Thyroid gland (tissue), 4 donors: Measurements from ENCODE around the gene CRTAC1. TPM values are rescaled to one million over a fixed set of nuclear protein-coding genes. Genes with fewer than 3 reads are reported as not detected.

Experiments
- DNase-seq, 2 donors: peaks; one replicate each; pipeline ENCODE4 v3.0.0-alpha.2; 2019
- H3K27ac ChIP-seq, 3 donors: fragments of 200-600 bp; sonication (generic); 1 replicate in 2 of 3; 2 replicates in 1 of 3; pipeline ENCODE4 v1.5.1; 2016 to 2019; ENCODE audit warnings: mild to moderate bottlenecking in 1 of 3, moderate library complexity in 1 of 3
- H3K27me3 ChIP-seq: fragments of 200-600 bp; sonication (generic); one replicate; pipeline ENCODE4 v1.5.1; 2019
- H3K36me3 ChIP-seq, 2 donors: fragments of 200-600 bp; sonication (generic); one replicate each; pipeline ENCODE4 v1.5.1; 2016 to 2019
- H3K4me1 ChIP-seq, 2 donors: fragments of 200-600 bp; sonication (generic); one replicate each; pipeline ENCODE4 v1.5.1; 2017 to 2019
- H3K4me3 ChIP-seq, 3 donors: fragments of 200-600 bp; sonication (generic); replicated peaks in 1 of 3; 1 replicate in 2 of 3; 2 replicates in 1 of 3; pipeline ENCODE4 v1.5.1; 2016; ENCODE audit warnings: mild to moderate bottlenecking in 1 of 3
- H3K9me3 ChIP-seq: fragments of 200-600 bp; sonication (generic); one replicate; pipeline ENCODE4 v1.5.1; 2017
- CTCF ChIP-seq, 6 experiments: fragments of 200-600 bp in 3 of 6; fragments of 450-650 bp in 3 of 6; sonication (generic) in 3 of 6; IDR thresholded peaks; one replicate each; pipeline ENCODE4 v1.5.1; 2016 to 2019; ENCODE audit warnings: antibody characterized with exemption in 6 of 6, mild to moderate bottlenecking in 2 of 6, inconsistent platforms in 1 of 6, moderate library complexity in 1 of 6
- POLR2A ChIP-seq, 2 donors: fragments of 450-650 bp; IDR thresholded peaks; one replicate each; pipeline ENCODE4 v1.6.1; 2017; ENCODE audit warnings: antibody characterized with exemption in 2 of 2, mild to moderate bottlenecking in 2 of 2, moderate library complexity in 1 of 2
- WGBS, 2 donors: methylation state at CpG; one replicate each; pipeline ENCODE4 v1.1.5; 2017; 5-methylcytosine and 5-hydroxymethylcytosine counted together
- intact Hi-C: fragments of 100-400 bp; cut with DNase I; formaldehyde crosslinking; loops from one replicate; pipeline ENCODE4 v1.15.1; 2023
- small RNA-seq: library from RNA; depleted of rRNA; stranded (forward); fragments of <200 nt; gene quantifications from one replicate; pipeline ENCODE3, GENCODE V24; 2016
- total RNA-seq, 4 donors: library from RNA; depleted of rRNA; stranded (reverse); fragments of >200 nt; gene quantifications; one replicate each; pipeline ENCODE4 v1.2.3, GENCODE V29; 2016

Gene CRTAC1
- total RNA-seq, 4 donors from 2014 or later, result 2.6 to 7.3 (median 3.7) TPM

- no peak overlapping the region for H3K4me3 ChIP-seq
- DNase-seq, result peak in 1 of 2 donors; percentile 9
- H3K36me3 ChIP-seq, result no peaks in the 10 kb centered on the region
- 70 to 80% methylated on average over 9 of the region's 9 CpGs for WGBS, 2 donors
- H3K4me1 ChIP-seq, result peaks cover 12 to 34% of the 10 kb centered on the region in 2 donors
- TF ChIP-seq CTCF (IDR thresholded peaks at IDR 0.05), result no peak
- no peak for TF ChIP-seq POLR2A (IDR thresholded peaks at IDR 0.05)
- intact Hi-C loops, result no loop called here
- H3K9me3 ChIP-seq, result no peaks in the 10 kb centered on the region
- H3K27me3 ChIP-seq, result no peaks in the 10 kb centered on the region
- H3K27ac ChIP-seq, result peak overlapping the region in 1 of 3 donors; percentile 5
These were observed 208.9 kb downstream of the CRTAC1 start for GRCh38 chr10:97821308-97822038.

- peaks cover 12 to 34% of the 10 kb centered on the region in 2 donors for H3K4me1 ChIP-seq
- no peak for DNase-seq
- H3K27ac ChIP-seq, result no peak overlapping the region
- WGBS, 2 donors, result 92 to 93% methylated on average over 8 of the region's 8 CpGs
- intact Hi-C loops, result no loop called here
- H3K36me3 ChIP-seq, result no peaks in the 10 kb centered on the region
- H3K4me3 ChIP-seq, result no peak overlapping the region
- no peaks in the 10 kb centered on the region for H3K27me3 ChIP-seq
- H3K9me3 ChIP-seq, result no peaks in the 10 kb centered on the region
- TF ChIP-seq POLR2A (IDR thresholded peaks at IDR 0.05) (no peak), CTCF (IDR thresholded peaks at IDR 0.05) (no peak)
These were observed 210.2 kb downstream of the CRTAC1 start for GRCh38 chr10:97820096-97820704.

- peaks cover 12 to 34% of the 10 kb centered on the region in 2 donors for H3K4me1 ChIP-seq
These were observed 211.8 kb downstream of the CRTAC1 start for GRCh38 chr10:97818572-97818971.

GRCh38 chr10:97816609-97817008 lies 213.8 kb downstream of the CRTAC1 start:
- H3K27ac ChIP-seq, result no peak overlapping the region
- no peaks in the 10 kb centered on the region for H3K27me3 ChIP-seq
- H3K4me1 ChIP-seq, result peaks cover 12 to 23% of the 10 kb centered on the region in 2 donors
- H3K4me3 ChIP-seq, result no peak overlapping the region
- H3K9me3 ChIP-seq, result no peaks in the 10 kb centered on the region
- TF ChIP-seq POLR2A (IDR thresholded peaks at IDR 0.05) (no peak), CTCF (IDR thresholded peaks at IDR 0.05) (no peak)
- no peaks in the 10 kb centered on the region for H3K36me3 ChIP-seq
- intact Hi-C loops, result no loop called here
- 84 to 90% methylated on average over 2 to 4 of the region's 4 CpGs for WGBS, 2 donors
- no peak for DNase-seq

More at GRCh38 chr10:97818572-97818971, 211.8 kb downstream of the CRTAC1 start:
- TF ChIP-seq POLR2A (IDR thresholded peaks at IDR 0.05) (no peak), CTCF (IDR thresholded peaks at IDR 0.05) (no peak)
- intact Hi-C loops, result no loop called here
- Histone ChIP-seq H3K36me3 (no peaks in the 10 kb centered on the region), H3K9me3 (no peaks in the 10 kb centered on the region), H3K27ac (peak overlapping the region in 1 of 3 donors; percentile 41), H3K4me3 (no peak overlapping the region), H3K27me3 (no peaks in the 10 kb centered on the region)
- DNase-seq, result peak; percentile 60 to 61

Small RNA genes lying within 50 kb of the gene (small RNA-seq; reads per million reads assigned to genes)
- gene AL355301.1, result not detected

Other genes with a start within 250 kb of the CRTAC1 start
- gene GOLGA7B, start 180.8 kb downstream of the CRTAC1 start, total RNA-seq, result under 1 TPM; under 0.01 to 0.81 (median 0.39) TPM
- gene R3HCC1L, start 104.0 kb upstream of the CRTAC1 start, total RNA-seq, result 10 to 100 TPM; 15.9 to 20.3 (median 18.6) TPM
- 10 to 100 TPM; 11.9 to 20.5 (median 15.3) TPM for gene LOXL4, start 237.6 kb upstream of the CRTAC1 start, total RNA-seq